MCF 10A (cell line): ENCODE data around the gene RRP1. TPM values are rescaled to one million over a fixed set of nuclear protein-coding genes. Genes with fewer than 3 reads are reported as not detected.
"Not testable (repeated sequence)": the region's sequence is repeated elsewhere in the genome, so short reads cannot be mapped to it uniquely, and the experiment has no call there.

Experiments
- BruUV-seq: library from RNA; stranded (reverse); fragments of 400-500 nt; replicated peaks from 2 replicates; lab custom pipeline; 2021; lab: Mats Ljungman, UMichigan
- CTCF ChIA-PET: fragments of 300-600 bp; sonication (Branson Sonifier 250); formaldehyde crosslinking; extraction: SDS; loops from one replicate; lab custom pipeline; 2021; ENCODE audit warnings: antibody characterized with exemption, inconsistent platforms; lab: Yijun Ruan, JAX
- POLR2A ChIA-PET: fragments of 300-600, 350-650 bp; sonication (Branson Sonifier 250); formaldehyde crosslinking; extraction: SDS; loops from one replicate; lab custom pipeline; 2020; ENCODE audit warnings: antibody characterized with exemption, inconsistent platforms; lab: Yijun Ruan, JAX
- DNase-seq: peaks from one replicate; pipeline ENCODE4 v3.0.0-alpha.2; 2018; ENCODE audit not compliant: unreplicated experiment
- H3K27ac Mint-ChIP-seq: one replicate; pipeline ENCODE4 v1.8.0; 2022; ENCODE audit warnings: mild to moderate bottlenecking, low read depth, mixed read lengths; ENCODE audit not compliant: unreplicated experiment
- H3K27me3 Mint-ChIP-seq: one replicate; pipeline ENCODE4 v1.8.0; 2022; ENCODE audit warnings: mixed read lengths; ENCODE audit not compliant: insufficient read depth, unreplicated experiment
- H3K36me3 Mint-ChIP-seq: one replicate; pipeline ENCODE4 v1.8.0; 2022; ENCODE audit warnings: mild to moderate bottlenecking, moderate library complexity, mixed read lengths; ENCODE audit not compliant: insufficient read depth, unreplicated experiment
- H3K4me1 Mint-ChIP-seq: one replicate; pipeline ENCODE4 v1.8.0; 2022; ENCODE audit warnings: mixed read lengths; ENCODE audit not compliant: insufficient read depth, unreplicated experiment
- H3K4me3 Mint-ChIP-seq: one replicate; pipeline ENCODE4 v1.8.0; 2022; ENCODE audit warnings: mild to moderate bottlenecking, moderate library complexity, mixed read lengths; ENCODE audit not compliant: unreplicated experiment
- H3K9me3 Mint-ChIP-seq: one replicate; pipeline ENCODE4 v1.8.0; 2022; ENCODE audit warnings: mixed read lengths; ENCODE audit not compliant: unreplicated experiment
- intact Hi-C: fragments of 100-400 bp; cut with micrococcal nuclease; formaldehyde crosslinking; loops from 2 replicates; pipeline ENCODE4 v1.14.1; 2022
- total RNA-seq: library from RNA; stranded (reverse); gene quantifications from 2 replicates; pipeline ENCODE4 v1.2.3, GENCODE V29; 2022
- TF ChIP-seq, protein P1 (sequence below): fragments of 200-600 bp; IDR thresholded peaks from one replicate; pipeline ENCODE4 v1.8.0; 2022; ENCODE audit warnings: antibody characterized with exemption, mild to moderate bottlenecking; ENCODE audit not compliant: unreplicated experiment

Gene RRP1
- total RNA-seq, 1 experiment from 2014 or later, result 56.0 TPM

- DNase-seq, result no peak
- TF ChIP-seq, protein P1, sequence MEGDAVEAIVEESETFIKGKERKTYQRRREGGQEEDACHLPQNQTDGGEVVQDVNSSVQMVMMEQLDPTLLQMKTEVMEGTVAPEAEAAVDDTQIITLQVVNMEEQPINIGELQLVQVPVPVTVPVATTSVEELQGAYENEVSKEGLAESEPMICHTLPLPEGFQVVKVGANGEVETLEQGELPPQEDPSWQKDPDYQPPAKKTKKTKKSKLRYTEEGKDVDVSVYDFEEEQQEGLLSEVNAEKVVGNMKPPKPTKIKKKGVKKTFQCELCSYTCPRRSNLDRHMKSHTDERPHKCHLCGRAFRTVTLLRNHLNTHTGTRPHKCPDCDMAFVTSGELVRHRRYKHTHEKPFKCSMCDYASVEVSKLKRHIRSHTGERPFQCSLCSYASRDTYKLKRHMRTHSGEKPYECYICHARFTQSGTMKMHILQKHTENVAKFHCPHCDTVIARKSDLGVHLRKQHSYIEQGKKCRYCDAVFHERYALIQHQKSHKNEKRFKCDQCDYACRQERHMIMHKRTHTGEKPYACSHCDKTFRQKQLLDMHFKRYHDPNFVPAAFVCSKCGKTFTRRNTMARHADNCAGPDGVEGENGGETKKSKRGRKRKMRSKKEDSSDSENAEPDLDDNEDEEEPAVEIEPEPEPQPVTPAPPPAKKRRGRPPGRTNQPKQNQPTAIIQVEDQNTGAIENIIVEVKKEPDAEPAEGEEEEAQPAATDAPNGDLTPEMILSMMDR, result no peak
- H3K4me1 Mint-ChIP-seq, result peaks cover 6% of the 10 kb centered on the region
- H3K27me3 Mint-ChIP-seq, result peaks cover 11% of the 10 kb centered on the region
- no peak overlapping the region for H3K4me3 Mint-ChIP-seq
- ChIA-PET CTCF (interaction anchor here (0.7 to 1.2 kb wide), 2 partner anchors 9 to 16 kb away, joined by 3 read pairs; no protein-coding TSS in a partner anchor), POLR2A (interaction anchor here (0.6 kb wide), 1 partner anchor 14 kb away, joined by 3 read pairs; no protein-coding TSS in a partner anchor)
- no peaks in the 10 kb centered on the region for H3K9me3 Mint-ChIP-seq
- BruUV-seq, result no TSS peak
- H3K27ac Mint-ChIP-seq, result no peak overlapping the region
- H3K36me3 Mint-ChIP-seq, result no peaks in the 10 kb centered on the region
- intact Hi-C loops, result no loop called here
Measured at GRCh38 chr21:43818685-43819084, 29.3 kb downstream of the RRP1 start.

GRCh38 chr21:43819511-43820405 is 30.4 kb downstream of the RRP1 start:
- peaks cover 8% of the 10 kb centered on the region for H3K4me1 Mint-ChIP-seq
- H3K36me3 Mint-ChIP-seq, result no peaks in the 10 kb centered on the region
- H3K27ac Mint-ChIP-seq, result no peak overlapping the region
- no TSS peak for BruUV-seq
- intact Hi-C loops, result no loop called here
- POLR2A ChIA-PET, result no interaction called here
- no peak overlapping the region for H3K4me3 Mint-ChIP-seq
- peaks cover 11% of the 10 kb centered on the region for H3K27me3 Mint-ChIP-seq
- CTCF ChIA-PET, result no interaction called here
- TF ChIP-seq, protein P1, result no peak
- H3K9me3 Mint-ChIP-seq, result no peaks in the 10 kb centered on the region
- no peak for DNase-seq

DNA sequence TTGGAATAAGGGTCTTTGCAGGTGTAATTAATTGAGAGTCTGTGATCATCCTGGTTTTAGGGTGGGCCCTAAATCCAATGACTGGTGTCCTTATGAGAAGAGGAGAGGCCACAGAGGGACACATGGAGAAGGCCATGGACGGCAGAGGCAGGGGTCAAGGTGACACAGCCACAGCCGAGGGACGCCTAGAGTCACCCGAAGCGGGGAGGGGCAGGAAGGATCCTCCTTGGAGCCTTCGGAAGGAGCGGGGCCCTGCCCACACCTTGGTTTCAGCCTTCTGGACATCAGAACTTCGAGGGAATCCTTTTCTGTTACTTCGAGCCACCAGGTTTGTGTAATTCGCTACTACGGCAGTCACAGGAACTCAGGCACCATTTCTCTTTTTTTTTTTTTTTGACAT is 31.1 kb downstream of the RRP1 start:
- no peak overlapping the region for H3K4me3 Mint-ChIP-seq
- H3K9me3 Mint-ChIP-seq, result no peaks in the 10 kb centered on the region
- no TSS peak for BruUV-seq
- no peak for DNase-seq
- H3K36me3 Mint-ChIP-seq, result no peaks in the 10 kb centered on the region
- peaks cover 11% of the 10 kb centered on the region for H3K27me3 Mint-ChIP-seq
- H3K27ac Mint-ChIP-seq, result no peak overlapping the region
- POLR2A ChIA-PET, result no interaction called here
- peaks cover 6% of the 10 kb centered on the region for H3K4me1 Mint-ChIP-seq
- CTCF ChIA-PET, result no interaction called here
- TF ChIP-seq, protein P1, result no peak
- intact Hi-C loops, result no loop called here

DNA sequence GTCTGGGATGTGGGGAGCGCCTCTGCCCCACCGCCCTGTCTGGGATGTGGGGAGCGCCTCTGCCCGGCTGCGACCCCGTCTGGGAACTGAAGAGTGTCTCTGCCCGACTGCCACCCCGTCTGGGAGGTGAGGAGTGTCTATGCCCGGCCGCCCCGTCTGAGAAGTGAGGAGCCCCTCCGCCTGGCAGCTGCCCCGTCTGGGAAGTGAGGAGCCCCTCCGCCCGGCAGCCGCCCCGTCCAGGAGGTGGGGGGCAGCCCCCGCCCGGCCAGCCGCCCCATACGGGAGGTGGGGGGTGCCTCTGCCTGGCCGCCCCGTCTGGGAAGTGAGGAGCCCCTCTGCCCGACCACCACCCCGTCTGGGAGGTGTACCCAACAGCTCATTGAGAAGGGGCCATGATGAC is 32.8 kb downstream of the RRP1 start:
- POLR2A ChIA-PET, DNase-seq, intact Hi-C loops, H3K9me3 Mint-ChIP-seq, BruUV-seq, CTCF ChIA-PET, H3K4me3 Mint-ChIP-seq, H3K27ac Mint-ChIP-seq, H3K36me3 Mint-ChIP-seq: not testable (repeated sequence)
- H3K27me3 Mint-ChIP-seq, result peaks cover 11% of the 10 kb centered on the region
- peaks cover 14% of the 10 kb centered on the region for H3K4me1 Mint-ChIP-seq

- H3K27ac Mint-ChIP-seq, POLR2A ChIA-PET, intact Hi-C loops, H3K4me3 Mint-ChIP-seq, BruUV-seq, H3K36me3 Mint-ChIP-seq, H3K9me3 Mint-ChIP-seq, DNase-seq: not testable (repeated sequence)
- CTCF ChIA-PET, result interaction anchor here (0.7 kb wide), 1 partner anchor 95 kb away, joined by 3 read pairs; no protein-coding TSS in a partner anchor
- H3K27me3 Mint-ChIP-seq, result peaks cover 11% of the 10 kb centered on the region
- peaks cover 15% of the 10 kb centered on the region for H3K4me1 Mint-ChIP-seq
Measured at GRCh38 chr21:43822741-43823140, 33.4 kb downstream of the RRP1 start.
